Stomach (tissue), 4 donors: ENCODE data around the gene PCDHGB4.
"Not testable (repeated sequence)": the region's sequence is repeated elsewhere in the genome, so short reads cannot be mapped to it uniquely, and the experiment has no call there.

Source experiments
- CTCF ChIP-seq, 7 experiments: fragments of 450-650 bp in 4 of 7; fragments of 200-600 bp in 3 of 7; sonication (generic) in 3 of 7; IDR thresholded peaks; one replicate each; pipeline ENCODE4 v1.5.1; 2016 to 2019; ENCODE audit warnings: antibody characterized with exemption in 7 of 7, control low read depth in 2 of 7, mild to moderate bottlenecking in 1 of 7
- POLR2A ChIP-seq, 4 donors: fragments of 450-650 bp; IDR thresholded peaks; one replicate each; pipeline ENCODE4 v1.6.1; 2016; ENCODE audit warnings: antibody characterized with exemption in 4 of 4, control low read depth in 2 of 4, mild to moderate bottlenecking in 1 of 4, moderate library complexity in 1 of 4
- POLR2AphosphoS5 ChIP-seq, 3 donors: sonication (generic); formaldehyde crosslinking; IDR thresholded peaks; one replicate each; pipeline ENCODE4 v1.6.1; 2016; ENCODE audit warnings: antibody characterized with exemption in 3 of 3

GRCh38 chr5:141394401-141395187 lies 7.1 kb downstream of the PCDHGB4 start:
- TF ChIP-seq CTCF, POLR2A, POLR2AphosphoS5 (IDR thresholded peaks at IDR 0.05): not testable (repeated sequence)
